ENCODE data around the gene TRIP11.

GRCh38 chr14:91927800-91928199, 112.1 kb downstream of the TRIP11 start:
- TF ChIP-seq CTCF (IDR thresholded peaks at IDR 0.05 in 8 of 11, conservative IDR thresholded peaks at IDR 0.05 in 3 of 11), result no peak
- TF ChIP-seq POLR2A (IDR thresholded peaks at IDR 0.05), result no peak

Data from spleen (tissue), 7 donors.